Coronary artery (tissue), 2 donors: ENCODE data around the gene MAPK14.

Source experiments
- DNase-seq: peaks from one replicate; pipeline ENCODE4 v3.0.0-alpha.2; 2017; ENCODE audit warnings: low spot score
- H3K27ac ChIP-seq, 2 donors: fragments of 200-600 bp; sonication (generic); one replicate each; pipeline ENCODE4 v1.5.1; 2016 to 2019
- H3K4me3 ChIP-seq: fragments of 200-600 bp; sonication (generic); 2 replicates; pipeline ENCODE4 v1.5.1; 2016; ENCODE audit warnings: mild to moderate bottlenecking, moderate library complexity
- TF ChIP-seq, protein P1 (sequence below): fragments of 200-600 bp; sonication (generic); IDR thresholded peaks from one replicate; pipeline ENCODE4 v1.5.1; 2019; ENCODE audit warnings: antibody characterized with exemption

The MAPK14 gene

GRCh38 chr6:36062247-36062646 is 34.6 kb downstream of the MAPK14 start:
- no peak overlapping the region for H3K4me3 ChIP-seq
- DNase-seq, result no peak
- TF ChIP-seq, protein P1, sequence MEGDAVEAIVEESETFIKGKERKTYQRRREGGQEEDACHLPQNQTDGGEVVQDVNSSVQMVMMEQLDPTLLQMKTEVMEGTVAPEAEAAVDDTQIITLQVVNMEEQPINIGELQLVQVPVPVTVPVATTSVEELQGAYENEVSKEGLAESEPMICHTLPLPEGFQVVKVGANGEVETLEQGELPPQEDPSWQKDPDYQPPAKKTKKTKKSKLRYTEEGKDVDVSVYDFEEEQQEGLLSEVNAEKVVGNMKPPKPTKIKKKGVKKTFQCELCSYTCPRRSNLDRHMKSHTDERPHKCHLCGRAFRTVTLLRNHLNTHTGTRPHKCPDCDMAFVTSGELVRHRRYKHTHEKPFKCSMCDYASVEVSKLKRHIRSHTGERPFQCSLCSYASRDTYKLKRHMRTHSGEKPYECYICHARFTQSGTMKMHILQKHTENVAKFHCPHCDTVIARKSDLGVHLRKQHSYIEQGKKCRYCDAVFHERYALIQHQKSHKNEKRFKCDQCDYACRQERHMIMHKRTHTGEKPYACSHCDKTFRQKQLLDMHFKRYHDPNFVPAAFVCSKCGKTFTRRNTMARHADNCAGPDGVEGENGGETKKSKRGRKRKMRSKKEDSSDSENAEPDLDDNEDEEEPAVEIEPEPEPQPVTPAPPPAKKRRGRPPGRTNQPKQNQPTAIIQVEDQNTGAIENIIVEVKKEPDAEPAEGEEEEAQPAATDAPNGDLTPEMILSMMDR, result no peak
- no peak overlapping the region for H3K27ac ChIP-seq

DNA sequence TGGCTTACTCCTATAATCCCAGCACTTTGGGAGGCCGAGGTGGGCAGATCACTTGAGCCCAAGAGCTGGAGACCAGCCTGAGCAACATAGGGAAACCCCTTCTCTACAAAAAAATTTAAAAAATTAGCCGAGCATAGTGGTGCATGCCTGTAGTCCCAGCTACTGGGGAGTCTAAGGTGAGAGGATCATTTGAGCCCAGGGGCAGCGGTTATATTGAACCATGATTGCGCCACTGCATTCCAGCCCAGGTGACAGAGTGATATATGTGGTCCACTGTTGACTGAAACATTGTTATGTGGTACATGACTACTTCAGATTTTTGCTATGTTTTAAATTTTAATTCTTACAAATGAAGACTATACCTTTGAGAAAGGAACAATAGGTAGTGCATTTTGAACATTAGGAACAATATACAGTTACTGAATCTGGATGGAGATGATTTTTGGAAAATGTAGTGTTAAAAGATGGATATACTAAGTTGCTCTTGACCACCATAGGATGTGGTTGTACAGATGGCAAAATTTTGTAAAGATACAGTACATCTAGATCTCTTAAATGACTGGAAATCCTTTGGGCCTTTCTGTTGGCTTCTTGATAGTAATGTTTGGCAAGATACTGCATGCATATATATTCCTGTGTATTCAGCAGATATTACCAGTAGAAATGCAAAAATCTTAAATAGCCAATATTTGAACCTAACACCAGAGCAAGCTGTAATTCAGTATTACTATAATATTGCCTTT is 35.9 kb downstream of the MAPK14 start:
- Histone ChIP-seq H3K4me3 (no peak overlapping the region), H3K27ac (no peak overlapping the region)
- TF ChIP-seq, protein P1, result no peak
- no peak for DNase-seq

GRCh38 chr6:36064770-36065396 is 37.3 kb downstream of the MAPK14 start:
- no peak overlapping the region for H3K4me3 ChIP-seq
- no peak for DNase-seq
- TF ChIP-seq, protein P1, result no peak
- H3K27ac ChIP-seq, result no peak overlapping the region

- TF ChIP-seq, protein P1, result no peak
- no peak for DNase-seq
- no peak overlapping the region for H3K27ac ChIP-seq
- H3K4me3 ChIP-seq, result no peak overlapping the region
Observed at GRCh38 chr6:36065916-36066315, 38.3 kb downstream of the MAPK14 start.

- Histone ChIP-seq H3K27ac (no peak overlapping the region), H3K4me3 (no peak overlapping the region)
- DNase-seq, result no peak
- TF ChIP-seq, protein P1, result no peak
Observed at GRCh38 chr6:36066817-36067216, 39.2 kb downstream of the MAPK14 start.

DNA sequence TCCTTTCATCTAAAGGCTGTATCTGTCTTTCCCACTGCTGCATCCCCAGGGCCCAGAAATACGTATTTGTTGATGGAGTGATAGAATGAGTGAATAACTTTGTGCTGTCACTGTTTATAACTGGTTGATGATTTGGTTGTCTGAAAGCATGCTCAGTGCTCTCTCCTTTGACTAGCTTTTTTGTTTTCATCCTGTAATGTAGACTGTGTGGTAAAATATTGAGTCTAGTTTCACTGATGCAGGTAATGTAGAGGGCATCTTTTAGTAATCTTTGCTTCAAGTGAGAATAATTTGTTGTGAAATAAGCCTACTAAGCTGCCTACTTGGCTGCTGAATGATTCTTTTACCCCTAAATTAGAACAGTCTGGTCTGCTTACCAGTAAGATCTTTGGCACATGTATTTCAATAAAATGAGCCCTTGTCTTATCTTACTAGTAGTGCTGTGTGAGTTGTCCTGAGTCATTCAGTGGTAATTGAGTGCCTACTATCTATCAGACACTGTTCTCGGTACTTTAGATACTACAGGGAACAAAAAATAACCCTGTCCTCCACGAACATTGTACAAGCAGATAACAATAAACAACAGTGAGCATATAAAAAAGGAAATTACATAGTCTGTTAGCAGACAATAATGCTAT is 39.9 kb downstream of the MAPK14 start:
- H3K4me3 ChIP-seq, result no peak overlapping the region
- TF ChIP-seq, protein P1, result no peak
- H3K27ac ChIP-seq, result no peak overlapping the region
- no peak for DNase-seq

DNA sequence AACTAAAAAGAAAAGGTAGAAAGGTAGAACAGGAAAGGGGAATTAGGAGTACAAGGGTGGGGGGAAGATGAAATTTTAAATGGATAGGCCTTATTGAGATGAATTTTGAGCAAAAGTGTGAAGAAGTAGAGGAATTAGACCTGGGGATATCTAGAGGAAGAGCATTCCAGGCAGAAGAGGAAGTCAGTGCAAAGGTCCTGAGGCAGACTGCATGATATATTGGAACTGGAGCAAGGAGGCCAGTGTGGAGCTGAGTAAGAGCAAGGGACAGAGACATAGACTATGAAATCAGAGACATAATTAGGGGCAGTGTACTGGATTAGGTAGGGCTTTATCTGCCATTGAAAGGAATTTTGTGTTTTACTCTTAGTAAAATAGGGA is 40.4 kb downstream of the MAPK14 start:
- no peak for DNase-seq
- Histone ChIP-seq H3K27ac (no peak overlapping the region), H3K4me3 (no peak overlapping the region)
- TF ChIP-seq, protein P1, result no peak
